ENCODE measurements around the gene USP40.

GRCh38 chr2:233497692-233498091, 68.9 kb downstream of the USP40 start:
- TF ChIP-seq NFRKB (IDR thresholded peaks at IDR 0.05) (no peak), HDGF (IDR thresholded peaks at IDR 0.05; ENCODE audit: borderline replicate concordance) (no peak)

Measured in HEK293T (cell line).